H1 (cell line): ENCODE results near the gene KMT5C. TPM values are rescaled to one million over a fixed set of nuclear protein-coding genes. Genes with fewer than 3 reads are reported as not detected.

Source experiments
- CTCF ChIA-PET: fragments of 300-600 bp; sonication (Branson Sonifier 250); formaldehyde crosslinking; loops from one replicate; lab custom pipeline; 2021; ENCODE audit not compliant: partially characterized antibody; lab: Charles Lee
- POLR2A ChIA-PET: fragments of 300-600 bp; sonication (Branson Sonifier 250); formaldehyde crosslinking; loops from one replicate; lab custom pipeline; 2021; ENCODE audit warnings: inconsistent platforms; ENCODE audit not compliant: partially characterized antibody; lab: Charles Lee
- DNase-seq, 2 experiments: peaks; one replicate each; pipeline versions ENCODE4 v3.0.0 to v3.0.0-alpha.2; 2010 to 2022; ENCODE audit warnings: low spot score in 2 of 2, low read depth in 1 of 2, mixed read lengths in 1 of 2
- FAIRE-seq: peaks from 2 replicates; lab custom pipeline; 2011; peaks lifted over from hg19 to GRCh38; lab: Jason Lieb, UNC
- H2AFZ ChIP-seq: 2 replicates; pipeline ENCODE4 v1.8.1; 2012; ENCODE audit warnings: low read length, inconsistent platforms
- H2AK5ac ChIP-seq: 2 replicates; pipeline ENCODE4 v1.6.1; 2013; ENCODE audit warnings: low read depth, low read length
- H2BK120ac ChIP-seq: replicated peaks from 2 replicates; pipeline ENCODE3; 2013; ENCODE audit warnings: low read depth, low read length, inconsistent platforms
- H2BK12ac ChIP-seq: 2 replicates; pipeline ENCODE4 v1.6.1; 2013; ENCODE audit warnings: low read depth, low read length
- H2BK15ac ChIP-seq: 2 replicates; pipeline ENCODE4 v1.6.1; 2013; ENCODE audit warnings: low read length
- H2BK20ac ChIP-seq: 2 replicates; pipeline ENCODE4 v1.6.1; 2013; ENCODE audit warnings: low read length
- H2BK5ac ChIP-seq: 2 replicates; pipeline ENCODE4 v1.6.1; 2013; ENCODE audit warnings: low read depth, low read length
- H3K14ac ChIP-seq: 2 replicates; pipeline ENCODE4 v1.6.1; 2013; ENCODE audit warnings: inconsistent platforms; ENCODE audit not compliant: insufficient read length
- H3K18ac ChIP-seq: 2 replicates; pipeline ENCODE4 v1.6.1; 2013; ENCODE audit warnings: low read length; ENCODE audit errors: extremely low read depth
- H3K23ac ChIP-seq: 2 replicates; pipeline ENCODE4 v1.6.1; 2013; ENCODE audit warnings: inconsistent platforms; ENCODE audit not compliant: insufficient read length
- H3K23me2 ChIP-seq: 2 replicates; pipeline ENCODE4 v1.6.1; 2013; ENCODE audit warnings: low read depth, low read length
- H3K27ac ChIP-seq: 2 replicates; pipeline ENCODE4 v1.6.1; 2011; ENCODE audit warnings: low read depth, low read length, inconsistent platforms
- H3K27me3 ChIP-seq, 4 experiments: replicated peaks in 1 of 4; 1 replicate in 1 of 4; 2 replicates in 3 of 4; pipeline versions ENCODE4 v1.6.1 to v1.8.1; 2011 to 2013; ENCODE audit warnings: low read length in 3 of 4, mild to moderate bottlenecking in 3 of 4, inconsistent platforms in 2 of 4, mixed read lengths in 2 of 4, moderate library complexity in 1 of 4; ENCODE audit not compliant: control insufficient read depth in 3 of 4, insufficient read depth in 3 of 4; ENCODE audit errors: extremely low read depth in 1 of 4
- H3K36me3 ChIP-seq, 4 experiments: 2 replicates each; pipeline versions ENCODE4 v1.6.1 to v1.8.1; 2011 to 2013; ENCODE audit warnings: mild to moderate bottlenecking in 4 of 4, low read length in 3 of 4, moderate library complexity in 2 of 4, control low read depth in 1 of 4, inconsistent platforms in 1 of 4; ENCODE audit not compliant: insufficient read depth in 4 of 4, control insufficient read depth in 2 of 4
- H3K4ac ChIP-seq: replicated peaks from 2 replicates; pipeline ENCODE3; 2013; ENCODE audit warnings: low read length, low read depth, mixed read lengths, inconsistent platforms; ENCODE audit not compliant: insufficient read length
- H3K4me1 ChIP-seq, 4 experiments: replicated peaks in 1 of 4; 1 replicate in 1 of 4; 2 replicates in 3 of 4; pipeline versions ENCODE4 v1.6.1 to v1.8.1; 2011 to 2013; ENCODE audit warnings: low read length in 3 of 4, inconsistent platforms in 2 of 4, mixed read lengths in 1 of 4; ENCODE audit not compliant: insufficient read depth in 4 of 4, control insufficient read depth in 3 of 4
- H3K4me2 ChIP-seq, 2 experiments: 2 replicates each; pipeline versions ENCODE4 v1.6.1 to v1.8.1; 2011 to 2013; ENCODE audit warnings: low read depth in 2 of 2, low read length in 2 of 2, control low read depth in 1 of 2, inconsistent platforms in 1 of 2, mild to moderate bottlenecking in 1 of 2; ENCODE audit not compliant: insufficient read depth in 1 of 2
- H3K4me3 ChIP-seq, 4 experiments: fragments of 200-600, 300-600 bp in 1 of 4; sonication (generic), shearing (Covaris generic), sonication (Bioruptor Twin) in 1 of 4; 2 replicates each; pipeline versions ENCODE4 v1.5.1 to v1.8.1; 2011 to 2016; ENCODE audit warnings: low read length in 4 of 4, low read depth in 3 of 4, control low read depth in 2 of 4, inconsistent platforms in 2 of 4, mild to moderate bottlenecking in 2 of 4, mixed read lengths in 1 of 4, moderate library complexity in 1 of 4; ENCODE audit not compliant: insufficient read depth in 2 of 4; ENCODE audit errors: extremely low read depth in 1 of 4
- H3K56ac ChIP-seq: replicated peaks from 2 replicates; pipeline ENCODE3; 2013; ENCODE audit warnings: low read depth, mild to moderate bottlenecking, mixed read lengths, low read length, inconsistent platforms; ENCODE audit not compliant: insufficient read length
- H3K79me1 ChIP-seq: 2 replicates; pipeline ENCODE4 v1.6.1; 2013; ENCODE audit warnings: low read depth, low read length, control low read depth
- H3K79me2 ChIP-seq, 2 experiments: 2 replicates each; pipeline versions ENCODE4 v1.6.1 to v1.8.1; 2012 to 2013; ENCODE audit warnings: low read length in 2 of 2, mild to moderate bottlenecking in 2 of 2, inconsistent platforms in 1 of 2; ENCODE audit not compliant: insufficient read depth in 2 of 2, control insufficient read depth in 1 of 2
- H3K9ac ChIP-seq, 4 experiments: replicated peaks in 1 of 4; 1 replicate in 1 of 4; 2 replicates in 3 of 4; pipeline versions ENCODE4 v1.6.1 to v1.8.1; 2011 to 2013; ENCODE audit warnings: low read depth in 3 of 4, low read length in 3 of 4, control low read depth in 2 of 4, mild to moderate bottlenecking in 2 of 4, moderate library complexity in 2 of 4, inconsistent platforms in 1 of 4; ENCODE audit errors: extremely low read depth in 1 of 4
- H3K9me3 ChIP-seq, 2 experiments: 2 replicates each; pipeline versions ENCODE4 v1.6.1 to v1.8.1; 2012 to 2013; ENCODE audit warnings: mild to moderate bottlenecking in 2 of 2, moderate library complexity in 2 of 2, control low read depth in 1 of 2, inconsistent platforms in 1 of 2, low read depth in 1 of 2, low read length in 1 of 2, mixed read lengths in 1 of 2; ENCODE audit not compliant: insufficient read depth in 2 of 2
- H4K20me1 ChIP-seq, 2 experiments: replicated peaks in 1 of 2; 2 replicates each; pipeline versions ENCODE3 to v1.8.1; 2011 to 2013; ENCODE audit warnings: inconsistent platforms in 2 of 2, low read length in 2 of 2, mild to moderate bottlenecking in 1 of 2; ENCODE audit not compliant: insufficient read depth in 2 of 2, control insufficient read depth in 1 of 2
- H4K5ac ChIP-seq: 2 replicates; pipeline ENCODE4 v1.6.1; 2013; ENCODE audit warnings: low read length, low read depth, mixed read lengths, inconsistent platforms; ENCODE audit not compliant: insufficient read length
- H4K8ac ChIP-seq: 2 replicates; pipeline ENCODE4 v1.8.0; 2013; ENCODE audit warnings: mild to moderate bottlenecking, moderate library complexity, low read length, inconsistent platforms; ENCODE audit not compliant: insufficient read depth; ENCODE audit errors: extremely low read depth
- H4K91ac ChIP-seq: replicated peaks from 2 replicates; pipeline ENCODE3; 2013; ENCODE audit warnings: low read length, mixed read lengths, inconsistent platforms; ENCODE audit not compliant: insufficient read length
- ASH2L ChIP-seq: fragments of 200-600, 300-600 bp; sonication (generic); IDR thresholded peaks from one replicate; pipeline ENCODE4 v1.7.1; 2017; ENCODE audit warnings: low read length
- CBX5 ChIP-seq: fragments of 300-800, 300-1000 bp; sonication (generic); IDR thresholded peaks from 2 replicates; pipeline ENCODE4 v1.7.1; 2016; ENCODE audit warnings: antibody characterized with exemption, low read length, low read depth
- SP4 ChIP-seq: IDR thresholded peaks from 2 replicates; pipeline ENCODE4 v1.6.1; 2012; ENCODE audit warnings: low read length, inconsistent platforms
- ZNF274 ChIP-seq: IDR thresholded peaks from 2 replicates; pipeline ENCODE4 v1.7.0; 2012; ENCODE audit warnings: low read length, borderline replicate concordance; ENCODE audit errors: extremely low read depth
- WGBS, 2 experiments: shearing (Covaris generic) in 1 of 2; methylation state at CpG; one replicate each; pipeline versions ENCODE4 v1.1.6 to v1.1.7; 2013 to 2015; ENCODE audit warnings: low lambda C conversion rate in 2 of 2, mixed read lengths in 2 of 2, inconsistent platforms in 1 of 2, low coverage in 1 of 2, missing lambda C conversion rate in 1 of 2; ENCODE audit not compliant: insufficient replicate concordance in 2 of 2, insufficient coverage in 1 of 2, insufficient read length in 1 of 2; ENCODE audit errors: extremely low coverage in 1 of 2, missing lambda C conversion rate in 1 of 2; 5-methylcytosine and 5-hydroxymethylcytosine counted together
- polyA plus RNA-seq, 7 experiments: library from polyadenylated mRNA; depleted of rRNA in 3 of 7; stranded (reverse) in 5 of 7; unstranded in 2 of 7; fragments of >200 nt in 5 of 7; fragments of 200-250 nt in 2 of 7; gene quantifications; 1 replicate in 5 of 7; 2 replicates in 1 of 7; 4 replicates in 1 of 7; pipeline versions ENCODE4 v1.2.1 to v1.2.3, GENCODE V29; 2011 to 2013; ENCODE audit warnings: missing spikeins in 2 of 7, mixed read lengths in 2 of 7
- total RNA-seq: library from RNA; stranded (reverse); fragmentation: NEBNext Ultra II Directional; extraction: Animal tissue kit (Norgen Biotek cat#: 25700); gene quantifications from 2 replicates; pipeline ENCODE4 v1.2.1, GENCODE V29; 2021

The KMT5C gene
- total and polyA plus RNA-seq, 2 of the 8 experiments (the other 6 are each of a cell fraction or from before 2014, with no cell fraction given), result 24.9 to 31.5 TPM

GRCh38 chr19:55360902-55361301 lies 21.2 kb downstream of the KMT5C start:
- no peak for FAIRE-seq
- H4K20me1 ChIP-seq, result no peaks in the 10 kb centered on the region

More at GRCh38 chr19:55360902-55361301, 21.2 kb downstream of the KMT5C start:
- 97% methylated on average over 11 of the region's 16 CpGs; no CpG with 5 or more reads in 1 of the 2 experiments for WGBS, 2 experiments
- H3K4me1 ChIP-seq, result peaks cover 0 to 6% (median 6%) of the 10 kb centered on the region in 4 experiments; a peak in 6 of 7 replicates
- no peaks in the 10 kb centered on the region for H3K23me2 ChIP-seq
- H3K27ac ChIP-seq, result no peak overlapping the region
- no peaks in the 10 kb centered on the region for H3K79me2 ChIP-seq
- no peak overlapping the region for H2BK12ac ChIP-seq
- H3K23ac ChIP-seq, result no peak overlapping the region
- POLR2A ChIA-PET, result interaction anchor here (1.1 to 6.1 kb wide), 11 partner anchors 8 to 287 kb away, joined by 3 to 30 read pairs (median 5); partner anchors contain the start of genes CCDC106, KMT5C, TMEM238 and UBE2S
- no peak overlapping the region for H3K4me2 ChIP-seq
- no peak overlapping the region for H4K5ac ChIP-seq
- no peak overlapping the region; the same call in 1 of the 2 replicates for H4K8ac ChIP-seq
- H2BK15ac ChIP-seq, result 0 out of 2 replicates have a peak overlapping the region, but pooled peaks have one; percentile 72
- DNase-seq, result no peak
- H2BK120ac ChIP-seq, result no peak overlapping the region
- no peak overlapping the region for H3K14ac ChIP-seq
- no peak overlapping the region for H3K4ac ChIP-seq
- H3K36me3 ChIP-seq, result no peaks in the 10 kb centered on the region
- no peak overlapping the region for H2AFZ ChIP-seq
- no peak for TF ChIP-seq CBX5
- no peak for TF ChIP-seq ZNF274
- TF ChIP-seq ASH2L, result no peak
- no peak for TF ChIP-seq SP4
- H4K91ac ChIP-seq, result no peak overlapping the region
- CTCF ChIA-PET, result interaction anchor here (2.5 kb wide), 1 partner anchor 59 kb away, joined by 11 read pairs; no protein-coding TSS in a partner anchor
- no peaks in the 10 kb centered on the region for H3K79me1 ChIP-seq
- H3K27me3 ChIP-seq, result peaks cover 0 to 18% (median 14%) of the 10 kb centered on the region in 4 experiments; a peak in 5 of 7 replicates
- H2BK20ac ChIP-seq, result no peak overlapping the region
- no peak overlapping the region for H3K9ac ChIP-seq
- no peak overlapping the region for H2AK5ac ChIP-seq
- H3K18ac ChIP-seq, result no peak overlapping the region
- no peak overlapping the region for H3K4me3 ChIP-seq
- H2BK5ac ChIP-seq, result no peak overlapping the region
- no peaks in the 10 kb centered on the region for H3K9me3 ChIP-seq
- no peak overlapping the region for H3K56ac ChIP-seq
